H1 (cell line): ENCODE measurements around the gene CABP4. TPM values are rescaled to one million over a fixed set of nuclear protein-coding genes. Genes with fewer than 3 reads are reported as not detected.
A peak's percentile ranks its signal among the peaks of the same experiment; 100 is the strongest.

ENCODE experiments used
- CTCF ChIA-PET: fragments of 300-600 bp; sonication (Branson Sonifier 250); formaldehyde crosslinking; loops from one replicate; lab custom pipeline; 2021; ENCODE audit not compliant: partially characterized antibody; lab: Charles Lee
- POLR2A ChIA-PET: fragments of 300-600 bp; sonication (Branson Sonifier 250); formaldehyde crosslinking; loops from one replicate; lab custom pipeline; 2021; ENCODE audit warnings: inconsistent platforms; ENCODE audit not compliant: partially characterized antibody; lab: Charles Lee
- DNase-seq, 2 experiments: peaks; one replicate each; pipeline versions ENCODE4 v3.0.0 to v3.0.0-alpha.2; 2010 to 2022; ENCODE audit warnings: low spot score in 2 of 2, low read depth in 1 of 2, mixed read lengths in 1 of 2
- FAIRE-seq: peaks from 2 replicates; lab custom pipeline; 2011; peaks lifted over from hg19 to GRCh38; lab: Jason Lieb, UNC
- H2AFZ ChIP-seq: 2 replicates; pipeline ENCODE4 v1.8.1; 2012; ENCODE audit warnings: low read length, inconsistent platforms
- H2AK5ac ChIP-seq: 2 replicates; pipeline ENCODE4 v1.6.1; 2013; ENCODE audit warnings: low read depth, low read length
- H2BK120ac ChIP-seq: replicated peaks from 2 replicates; pipeline ENCODE3; 2013; ENCODE audit warnings: low read depth, low read length, inconsistent platforms
- H2BK12ac ChIP-seq: 2 replicates; pipeline ENCODE4 v1.6.1; 2013; ENCODE audit warnings: low read depth, low read length
- H2BK15ac ChIP-seq: 2 replicates; pipeline ENCODE4 v1.6.1; 2013; ENCODE audit warnings: low read length
- H2BK20ac ChIP-seq: 2 replicates; pipeline ENCODE4 v1.6.1; 2013; ENCODE audit warnings: low read length
- H2BK5ac ChIP-seq: 2 replicates; pipeline ENCODE4 v1.6.1; 2013; ENCODE audit warnings: low read depth, low read length
- H3K14ac ChIP-seq: 2 replicates; pipeline ENCODE4 v1.6.1; 2013; ENCODE audit warnings: inconsistent platforms; ENCODE audit not compliant: insufficient read length
- H3K18ac ChIP-seq: 2 replicates; pipeline ENCODE4 v1.6.1; 2013; ENCODE audit warnings: low read length; ENCODE audit errors: extremely low read depth
- H3K23ac ChIP-seq: 2 replicates; pipeline ENCODE4 v1.6.1; 2013; ENCODE audit warnings: inconsistent platforms; ENCODE audit not compliant: insufficient read length
- H3K23me2 ChIP-seq: 2 replicates; pipeline ENCODE4 v1.6.1; 2013; ENCODE audit warnings: low read depth, low read length
- H3K27ac ChIP-seq: 2 replicates; pipeline ENCODE4 v1.6.1; 2011; ENCODE audit warnings: low read depth, low read length, inconsistent platforms
- H3K27me3 ChIP-seq, 4 experiments: replicated peaks in 1 of 4; 1 replicate in 1 of 4; 2 replicates in 3 of 4; pipeline versions ENCODE4 v1.6.1 to v1.8.1; 2011 to 2013; ENCODE audit warnings: low read length in 3 of 4, mild to moderate bottlenecking in 3 of 4, inconsistent platforms in 2 of 4, mixed read lengths in 2 of 4, moderate library complexity in 1 of 4; ENCODE audit not compliant: control insufficient read depth in 3 of 4, insufficient read depth in 3 of 4; ENCODE audit errors: extremely low read depth in 1 of 4
- H3K36me3 ChIP-seq, 4 experiments: 2 replicates each; pipeline versions ENCODE4 v1.6.1 to v1.8.1; 2011 to 2013; ENCODE audit warnings: mild to moderate bottlenecking in 4 of 4, low read length in 3 of 4, moderate library complexity in 2 of 4, control low read depth in 1 of 4, inconsistent platforms in 1 of 4; ENCODE audit not compliant: insufficient read depth in 4 of 4, control insufficient read depth in 2 of 4
- H3K4ac ChIP-seq: replicated peaks from 2 replicates; pipeline ENCODE3; 2013; ENCODE audit warnings: low read length, low read depth, mixed read lengths, inconsistent platforms; ENCODE audit not compliant: insufficient read length
- H3K4me1 ChIP-seq, 4 experiments: replicated peaks in 1 of 4; 1 replicate in 1 of 4; 2 replicates in 3 of 4; pipeline versions ENCODE4 v1.6.1 to v1.8.1; 2011 to 2013; ENCODE audit warnings: low read length in 3 of 4, inconsistent platforms in 2 of 4, mixed read lengths in 1 of 4; ENCODE audit not compliant: insufficient read depth in 4 of 4, control insufficient read depth in 3 of 4
- H3K4me2 ChIP-seq, 2 experiments: 2 replicates each; pipeline versions ENCODE4 v1.6.1 to v1.8.1; 2011 to 2013; ENCODE audit warnings: low read depth in 2 of 2, low read length in 2 of 2, control low read depth in 1 of 2, inconsistent platforms in 1 of 2, mild to moderate bottlenecking in 1 of 2; ENCODE audit not compliant: insufficient read depth in 1 of 2
- H3K4me3 ChIP-seq, 4 experiments: fragments of 200-600, 300-600 bp in 1 of 4; sonication (generic), shearing (Covaris generic), sonication (Bioruptor Twin) in 1 of 4; 2 replicates each; pipeline versions ENCODE4 v1.5.1 to v1.8.1; 2011 to 2016; ENCODE audit warnings: low read length in 4 of 4, low read depth in 3 of 4, control low read depth in 2 of 4, inconsistent platforms in 2 of 4, mild to moderate bottlenecking in 2 of 4, mixed read lengths in 1 of 4, moderate library complexity in 1 of 4; ENCODE audit not compliant: insufficient read depth in 2 of 4; ENCODE audit errors: extremely low read depth in 1 of 4
- H3K56ac ChIP-seq: replicated peaks from 2 replicates; pipeline ENCODE3; 2013; ENCODE audit warnings: low read depth, mild to moderate bottlenecking, mixed read lengths, low read length, inconsistent platforms; ENCODE audit not compliant: insufficient read length
- H3K79me1 ChIP-seq: 2 replicates; pipeline ENCODE4 v1.6.1; 2013; ENCODE audit warnings: low read depth, low read length, control low read depth
- H3K79me2 ChIP-seq, 2 experiments: 2 replicates each; pipeline versions ENCODE4 v1.6.1 to v1.8.1; 2012 to 2013; ENCODE audit warnings: low read length in 2 of 2, mild to moderate bottlenecking in 2 of 2, inconsistent platforms in 1 of 2; ENCODE audit not compliant: insufficient read depth in 2 of 2, control insufficient read depth in 1 of 2
- H3K9ac ChIP-seq, 4 experiments: replicated peaks in 1 of 4; 1 replicate in 1 of 4; 2 replicates in 3 of 4; pipeline versions ENCODE4 v1.6.1 to v1.8.1; 2011 to 2013; ENCODE audit warnings: low read depth in 3 of 4, low read length in 3 of 4, control low read depth in 2 of 4, mild to moderate bottlenecking in 2 of 4, moderate library complexity in 2 of 4, inconsistent platforms in 1 of 4; ENCODE audit errors: extremely low read depth in 1 of 4
- H3K9me3 ChIP-seq, 2 experiments: 2 replicates each; pipeline versions ENCODE4 v1.6.1 to v1.8.1; 2012 to 2013; ENCODE audit warnings: mild to moderate bottlenecking in 2 of 2, moderate library complexity in 2 of 2, control low read depth in 1 of 2, inconsistent platforms in 1 of 2, low read depth in 1 of 2, low read length in 1 of 2, mixed read lengths in 1 of 2; ENCODE audit not compliant: insufficient read depth in 2 of 2
- H4K20me1 ChIP-seq, 2 experiments: replicated peaks in 1 of 2; 2 replicates each; pipeline versions ENCODE3 to v1.8.1; 2011 to 2013; ENCODE audit warnings: inconsistent platforms in 2 of 2, low read length in 2 of 2, mild to moderate bottlenecking in 1 of 2; ENCODE audit not compliant: insufficient read depth in 2 of 2, control insufficient read depth in 1 of 2
- H4K5ac ChIP-seq: 2 replicates; pipeline ENCODE4 v1.6.1; 2013; ENCODE audit warnings: low read length, low read depth, mixed read lengths, inconsistent platforms; ENCODE audit not compliant: insufficient read length
- H4K8ac ChIP-seq: 2 replicates; pipeline ENCODE4 v1.8.0; 2013; ENCODE audit warnings: mild to moderate bottlenecking, moderate library complexity, low read length, inconsistent platforms; ENCODE audit not compliant: insufficient read depth; ENCODE audit errors: extremely low read depth
- H4K91ac ChIP-seq: replicated peaks from 2 replicates; pipeline ENCODE3; 2013; ENCODE audit warnings: low read length, mixed read lengths, inconsistent platforms; ENCODE audit not compliant: insufficient read length
- ATF3 ChIP-seq: IDR thresholded peaks from 2 replicates; pipeline ENCODE4 v1.6.1; 2011; ENCODE audit warnings: low read depth, mild to moderate bottlenecking, low read length; ENCODE audit not compliant: insufficient read depth
- CBX8 ChIP-seq: fragments of 300-800, 300-1000 bp; sonication (generic); IDR thresholded peaks from 2 replicates; pipeline ENCODE4 v1.7.1; 2016; ENCODE audit warnings: low read depth, low read length, borderline replicate concordance
- SAP30 ChIP-seq: fragments of 300-600 bp; sonication (generic); IDR thresholded peaks from 2 replicates; pipeline ENCODE4 v1.7.1; 2012; ENCODE audit warnings: low read length, moderate library complexity, mild to moderate bottlenecking, inconsistent platforms; ENCODE audit not compliant: insufficient read depth, insufficient replicate concordance
- SIN3A ChIP-seq, 2 experiments: IDR thresholded peaks in 1 of 2; conservative IDR thresholded peaks in 1 of 2; 2 replicates each; pipeline ENCODE4 v1.6.1; 2011 to 2012; ENCODE audit warnings: low read length in 2 of 2, improper control_type of control experiment in 1 of 2, low read depth in 1 of 2, mild to moderate bottlenecking in 1 of 2
- SUZ12 ChIP-seq: fragments of 200-600 bp; sonication (generic); IDR thresholded peaks from 2 replicates; pipeline ENCODE4 v1.6.1; 2012; ENCODE audit warnings: mild to moderate bottlenecking, inconsistent platforms, low read length, moderate library complexity, mixed read lengths
- WGBS, 2 experiments: shearing (Covaris generic) in 1 of 2; methylation state at CpG; one replicate each; pipeline versions ENCODE4 v1.1.6 to v1.1.7; 2013 to 2015; ENCODE audit warnings: low lambda C conversion rate in 2 of 2, mixed read lengths in 2 of 2, inconsistent platforms in 1 of 2, low coverage in 1 of 2, missing lambda C conversion rate in 1 of 2; ENCODE audit not compliant: insufficient replicate concordance in 2 of 2, insufficient coverage in 1 of 2, insufficient read length in 1 of 2; ENCODE audit errors: extremely low coverage in 1 of 2, missing lambda C conversion rate in 1 of 2; 5-methylcytosine and 5-hydroxymethylcytosine counted together
- polyA plus RNA-seq, 7 experiments: library from polyadenylated mRNA; depleted of rRNA in 3 of 7; stranded (reverse) in 5 of 7; unstranded in 2 of 7; fragments of >200 nt in 5 of 7; fragments of 200-250 nt in 2 of 7; gene quantifications; 1 replicate in 5 of 7; 2 replicates in 1 of 7; 4 replicates in 1 of 7; pipeline versions ENCODE4 v1.2.1 to v1.2.3, GENCODE V29; 2011 to 2013; ENCODE audit warnings: missing spikeins in 2 of 7, mixed read lengths in 2 of 7
- total RNA-seq: library from RNA; stranded (reverse); fragmentation: NEBNext Ultra II Directional; extraction: Animal tissue kit (Norgen Biotek cat#: 25700); gene quantifications from 2 replicates; pipeline ENCODE4 v1.2.1, GENCODE V29; 2021

CABP4 gene
- total and polyA plus RNA-seq, 2 of the 8 experiments (the other 6 are each of a cell fraction or from before 2014, with no cell fraction given), result not detected

GRCh38 chr11:67423891-67424613 is 31.1 kb upstream of the CABP4 start:
- 88% methylated on average over 30 of the region's 34 CpGs; no CpG with 5 or more reads in 1 of the 2 experiments for WGBS, 2 experiments
- CTCF ChIA-PET, result interaction anchor here (0.5 to 1.8 kb wide), 8 partner anchors 11 to 328 kb away, joined by 3 to 7 read pairs (median 4); partner anchors contain the start of gene PPP1CA
- POLR2A ChIA-PET, result interaction anchor here (0.9 to 10.2 kb wide), 6 partner anchors 10 to 54 kb away, joined by 3 to 104 read pairs (median 4); partner anchors contain the start of genes PPP1CA and PTPRCAP

More at GRCh38 chr11:67423891-67424613, 31.1 kb upstream of the CABP4 start:
- H2BK20ac ChIP-seq, result no peak overlapping the region
- H2BK12ac ChIP-seq, result peak overlapping the region; percentile 39; the same call in 1 of the 2 replicates
- H3K27ac ChIP-seq, result no peak overlapping the region
- no peaks in the 10 kb centered on the region for H3K9me3 ChIP-seq
- H4K8ac ChIP-seq, result 0 out of 2 replicates have a peak overlapping the region, but pooled peaks have one; percentile 17
- peaks cover 0 to 3% of the 10 kb centered on the region in 2 experiments for H4K20me1 ChIP-seq
- H2AFZ ChIP-seq, result no peak overlapping the region
- no peak overlapping the region for H3K23ac ChIP-seq
- no peak overlapping the region for H3K56ac ChIP-seq
- no peak overlapping the region for H3K4me3 ChIP-seq
- no peak overlapping the region for H2BK120ac ChIP-seq
- H3K79me2 ChIP-seq, result peaks cover 0 to 4% of the 10 kb centered on the region in 2 experiments; a peak in 1 of 4 replicates
- no peak overlapping the region for H2BK15ac ChIP-seq
- H3K27me3 ChIP-seq, result peaks cover 0 to 8% (median 5%) of the 10 kb centered on the region in 4 experiments; a peak in 4 of 7 replicates
- H3K9ac ChIP-seq, result no peak overlapping the region
- H3K36me3 ChIP-seq, result no peaks in the 10 kb centered on the region
- FAIRE-seq (no peak), DNase-seq (no peak)
- no peak overlapping the region for H4K5ac ChIP-seq
- no peak overlapping the region for H4K91ac ChIP-seq
- H3K79me1 ChIP-seq, result peaks cover 4% of the 10 kb centered on the region
- no peak overlapping the region for H3K18ac ChIP-seq
- H3K4me2 ChIP-seq, result no peak overlapping the region
- H3K4ac ChIP-seq, result no peak overlapping the region
- H3K14ac ChIP-seq, result no peak overlapping the region
- H3K23me2 ChIP-seq, result peaks cover 19% of the 10 kb centered on the region
- H2BK5ac ChIP-seq, result no peak overlapping the region
- TF ChIP-seq CBX8, result no peak
- no peak for TF ChIP-seq SAP30
- TF ChIP-seq SIN3A (conservative IDR thresholded peaks at IDR 0.05 in 1 of 2, IDR thresholded peaks at IDR 0.05 in 1 of 2; ENCODE audit: low read depth in 1 of 2, low read length in 2 of 2), result no peak
- TF ChIP-seq ATF3, result no peak
- no peak for TF ChIP-seq SUZ12
- H3K4me1 ChIP-seq, result peaks cover 0 to 13% (median 7%) of the 10 kb centered on the region in 4 experiments; a peak in 6 of 7 replicates
- no peak overlapping the region for H2AK5ac ChIP-seq
